ENCODE data around the gene SCFD2. TPM values are rescaled to one million over a fixed set of nuclear protein-coding genes. Genes with fewer than 3 reads are reported as not detected.
"Not testable (repeated sequence)": the region's sequence is repeated elsewhere in the genome, so short reads cannot be mapped to it uniquely, and the experiment has no call there.

The SCFD2 gene
- polyA plus RNA-seq, 4 donors: 13.3 to 14.3 (median 13.4) TPM

DNA sequence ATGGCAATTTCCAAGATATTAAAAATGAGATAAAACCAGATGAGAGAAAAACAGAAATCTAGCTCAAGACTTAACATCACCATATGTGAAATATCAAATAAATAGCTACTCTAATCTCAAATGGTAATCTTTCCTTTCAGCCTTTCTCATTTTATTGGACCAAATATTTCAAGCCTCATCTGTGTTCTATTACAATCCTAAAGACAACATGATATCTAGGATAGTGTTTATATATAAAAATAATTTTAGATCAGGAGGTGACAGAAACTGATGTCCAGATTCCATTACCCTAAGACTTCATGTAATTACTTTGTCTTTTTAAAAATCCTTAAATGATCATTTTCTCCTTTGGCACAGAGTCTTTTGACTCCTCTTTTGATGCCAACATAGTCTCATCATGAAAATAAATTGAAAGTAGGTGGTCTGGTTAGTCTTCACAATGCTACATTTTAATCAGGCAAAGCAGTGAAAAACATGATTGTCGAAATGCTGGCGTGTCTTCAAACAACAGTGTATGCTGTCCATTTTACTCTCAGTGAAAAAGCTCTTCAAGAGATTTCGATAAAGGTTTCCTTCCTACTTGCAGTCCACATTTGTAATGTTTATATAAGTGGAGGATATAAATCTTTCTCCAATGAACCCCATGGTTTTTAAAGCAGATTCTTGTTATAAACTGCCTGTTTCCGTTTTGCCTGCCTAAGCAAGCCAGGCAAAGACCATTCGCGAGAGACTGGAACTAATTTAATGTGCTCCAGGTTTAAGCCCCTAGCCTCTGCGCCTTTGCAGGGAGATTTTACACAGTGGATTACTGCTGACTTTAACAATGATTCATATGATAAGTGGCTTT is 169.8 kb downstream of the SCFD2 start:
- no peak for DNase-seq (ENCODE audit: low read depth in 4 of 4, low spot score in 3 of 4)

DNA sequence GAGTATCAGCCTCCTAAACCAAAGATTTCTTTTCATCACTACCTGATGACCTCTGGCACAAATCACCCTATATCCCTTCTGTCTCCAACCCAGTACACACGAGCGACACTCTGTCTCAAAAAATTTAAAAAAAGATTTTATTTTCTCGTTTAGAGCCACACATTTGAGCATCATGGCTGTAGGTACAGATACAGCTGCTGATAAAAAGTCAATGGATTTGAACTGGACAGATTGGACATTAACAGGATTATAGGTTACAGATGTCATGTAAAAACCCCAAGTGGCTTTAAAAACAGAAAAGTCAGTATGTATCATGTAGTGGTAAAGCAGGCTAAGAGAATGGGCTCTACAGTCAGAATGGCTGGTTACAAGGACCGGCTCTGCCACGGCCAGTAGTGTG is 171.1 kb downstream of the SCFD2 start:
- DNase-seq (ENCODE audit: low read depth in 4 of 4, low spot score in 3 of 4): no peak

DNA sequence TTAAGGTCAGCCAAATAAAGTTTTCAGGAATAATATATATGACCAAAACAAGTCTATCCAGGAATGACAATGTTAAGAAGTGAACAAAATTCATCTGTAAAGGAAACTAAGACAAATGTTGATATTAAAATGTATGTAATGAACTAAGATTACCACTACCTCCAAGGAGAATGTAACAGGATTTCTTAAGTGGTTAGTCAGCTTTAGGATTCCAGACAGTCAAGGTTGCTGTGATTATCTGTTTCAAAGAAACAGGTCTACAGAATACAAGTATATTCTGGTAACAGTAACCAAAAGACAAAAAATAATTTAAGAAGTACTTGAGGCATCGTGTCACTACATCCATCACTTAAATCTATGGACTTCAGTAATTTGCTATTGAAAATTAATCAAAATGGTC is 172.8 kb downstream of the SCFD2 start:
- no peak for DNase-seq (ENCODE audit: low read depth in 4 of 4, low spot score in 3 of 4)

DNA sequence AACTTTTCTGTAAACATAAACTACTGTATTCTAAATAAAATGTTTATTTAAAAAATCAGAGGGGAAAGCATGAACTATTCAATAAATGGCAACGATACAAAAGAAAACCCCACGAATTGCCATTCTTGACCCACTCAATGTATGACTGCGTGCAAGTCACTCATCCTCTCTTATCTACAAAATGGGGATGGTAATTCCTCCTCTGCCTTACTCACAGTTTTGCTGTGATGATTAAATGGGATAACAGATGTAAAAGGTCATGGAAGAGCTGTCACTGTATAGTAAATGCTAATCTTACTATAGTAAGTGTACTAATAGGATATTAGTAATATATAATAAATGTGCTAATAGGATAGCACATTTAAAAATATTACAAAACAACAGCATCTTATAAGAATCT is 173.4 kb downstream of the SCFD2 start:
- DNase-seq (ENCODE audit: low read depth in 4 of 4, low spot score in 3 of 4): no peak

DNA sequence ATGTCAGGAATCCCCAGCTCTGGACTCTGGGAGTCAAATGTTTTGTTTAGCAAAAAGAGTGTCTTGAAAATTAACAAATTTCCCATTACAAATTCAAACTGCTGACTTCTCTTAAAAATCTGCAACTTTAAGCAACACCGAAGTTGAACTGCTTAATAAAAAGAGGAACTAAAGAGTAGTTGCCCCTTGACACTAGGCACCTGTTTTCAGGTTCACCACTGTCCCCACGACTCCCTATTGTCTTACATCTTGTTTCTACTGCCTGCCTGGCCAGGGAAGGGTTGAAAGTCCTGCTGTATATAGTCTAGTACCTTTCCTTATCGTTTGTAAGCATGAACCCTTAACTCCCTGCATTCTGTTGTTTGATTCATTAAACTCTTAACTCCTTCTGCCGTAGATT is 173.9 kb downstream of the SCFD2 start:
- no peak for DNase-seq (ENCODE audit: low read depth in 4 of 4, low spot score in 3 of 4)

DNA sequence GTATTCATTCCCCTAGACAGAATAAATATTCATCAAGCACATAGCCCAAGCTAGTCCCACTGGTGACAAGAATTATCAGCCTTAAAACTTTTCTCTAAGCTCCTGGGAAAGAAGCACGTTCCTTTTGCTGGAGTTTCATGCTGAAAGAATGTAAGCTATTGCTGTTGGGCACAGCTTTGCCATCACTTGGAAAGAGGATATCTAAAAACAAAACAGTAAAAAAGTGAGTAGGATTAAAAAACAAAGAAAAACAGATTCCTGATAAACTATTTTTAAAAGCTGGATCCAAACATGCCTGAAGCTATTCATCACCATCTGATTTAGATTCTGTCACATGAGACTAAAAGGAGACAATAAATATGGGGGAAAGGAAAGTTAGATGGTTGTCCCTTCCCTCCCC is 176.8 kb downstream of the SCFD2 start:
- no peak for DNase-seq (ENCODE audit: low read depth in 4 of 4, low spot score in 3 of 4)

DNA sequence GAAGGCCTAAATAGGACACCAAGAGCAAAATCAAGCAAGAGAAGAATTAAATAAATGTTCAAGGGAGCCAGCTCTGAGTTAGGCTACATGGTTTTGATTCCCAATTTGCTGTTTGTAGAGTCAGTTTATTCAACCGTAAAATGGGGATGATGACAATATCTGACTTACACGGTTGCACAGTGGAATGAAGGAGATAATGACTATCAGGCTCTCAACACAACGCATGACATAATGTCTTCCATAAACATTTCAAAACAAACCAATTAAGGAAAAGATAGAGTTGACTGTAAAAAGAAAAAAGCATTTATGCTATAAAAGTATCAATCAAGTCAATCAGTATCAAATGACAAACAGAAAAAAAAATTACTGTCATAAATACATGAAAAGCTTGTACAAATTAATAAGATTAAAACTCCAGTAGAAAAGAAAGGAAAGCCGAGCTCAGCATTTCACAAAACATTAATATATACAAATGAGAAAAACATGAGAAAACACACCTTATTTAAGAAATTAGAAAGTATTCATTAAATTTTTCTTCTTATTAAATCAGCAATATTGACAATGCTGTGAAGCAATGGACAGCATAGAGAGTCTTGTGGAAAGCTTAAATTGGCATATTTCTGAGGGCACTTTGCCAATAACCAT is 179.0 kb downstream of the SCFD2 start:
- no peak for DNase-seq (ENCODE audit: low read depth in 4 of 4, low spot score in 3 of 4)

DNA sequence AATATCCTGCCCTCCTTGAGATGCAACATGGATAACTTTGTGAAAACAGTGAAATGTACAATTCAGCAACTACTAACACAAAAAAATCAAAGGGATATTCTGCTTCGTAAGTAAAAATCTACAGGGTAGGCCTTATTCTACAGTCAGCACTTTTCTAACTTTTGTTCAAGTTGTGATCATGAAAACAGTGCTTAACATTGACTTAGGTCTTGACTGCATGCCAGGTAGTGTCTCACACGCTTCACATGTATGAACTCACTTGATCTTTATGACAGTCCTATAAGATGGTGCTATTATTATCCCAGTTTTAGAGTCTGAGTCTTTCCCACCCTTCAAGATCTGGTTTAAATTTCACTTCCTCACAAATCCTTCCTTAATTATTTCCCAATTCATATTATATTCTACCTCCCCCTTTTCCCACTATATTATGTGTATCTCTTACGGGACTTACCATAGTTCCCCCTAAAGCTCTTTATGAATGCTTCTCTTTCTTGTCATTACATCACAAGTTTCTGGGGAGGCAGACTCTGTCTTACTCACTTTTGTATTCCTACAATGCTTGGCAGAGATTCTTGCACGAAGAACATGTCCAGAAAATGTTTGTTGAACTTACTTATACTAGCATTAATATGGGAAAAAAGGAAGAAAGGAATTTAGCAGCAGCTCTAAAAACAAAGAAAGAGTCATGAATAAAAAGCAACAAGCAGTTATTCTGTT is 179.8 kb downstream of the SCFD2 start:
- DNase-seq (ENCODE audit: low read depth in 4 of 4, low spot score in 3 of 4): no peak

DNA sequence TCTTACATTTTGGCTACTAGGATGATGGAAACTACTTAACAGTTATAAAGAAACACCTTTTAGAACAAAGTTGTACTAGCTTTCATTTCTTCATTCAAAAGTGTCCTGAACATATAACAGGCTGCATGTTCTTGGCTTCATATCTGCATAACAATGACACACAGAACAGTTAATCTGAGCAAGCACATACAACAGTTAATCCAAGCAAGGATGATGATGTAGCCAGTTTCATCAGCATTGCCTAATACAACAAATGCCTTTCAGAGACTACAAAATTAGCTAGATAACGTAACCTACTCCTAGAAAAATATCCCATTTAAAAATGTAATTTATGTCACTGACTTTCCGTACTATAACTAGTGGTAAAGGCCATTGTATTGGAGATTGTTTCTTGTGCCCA is 182.1 kb downstream of the SCFD2 start:
- DNase-seq (ENCODE audit: low read depth in 4 of 4, low spot score in 3 of 4): no peak

DNA sequence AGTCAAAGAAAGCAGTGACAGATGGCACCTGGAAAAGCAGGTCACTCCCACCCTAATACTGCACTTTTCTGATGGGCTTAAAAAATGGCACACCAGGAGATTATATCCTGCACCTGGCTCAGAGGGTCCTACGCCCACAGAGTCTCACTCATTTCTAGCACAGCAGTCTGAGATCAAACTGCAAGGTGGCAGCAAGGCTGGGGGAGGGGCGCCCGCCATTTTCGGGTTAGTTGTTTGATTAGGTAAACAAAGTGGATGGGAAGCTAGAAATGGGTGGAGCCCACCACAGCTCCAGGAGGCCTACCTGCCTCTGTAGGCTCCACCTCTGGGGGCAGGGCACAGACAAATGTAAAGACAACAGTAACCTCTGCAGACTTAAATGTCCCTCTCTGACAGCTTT is 188.1 kb downstream of the SCFD2 start:
- DNase-seq (ENCODE audit: low read depth in 4 of 4, low spot score in 3 of 4): not testable (repeated sequence)

DNA sequence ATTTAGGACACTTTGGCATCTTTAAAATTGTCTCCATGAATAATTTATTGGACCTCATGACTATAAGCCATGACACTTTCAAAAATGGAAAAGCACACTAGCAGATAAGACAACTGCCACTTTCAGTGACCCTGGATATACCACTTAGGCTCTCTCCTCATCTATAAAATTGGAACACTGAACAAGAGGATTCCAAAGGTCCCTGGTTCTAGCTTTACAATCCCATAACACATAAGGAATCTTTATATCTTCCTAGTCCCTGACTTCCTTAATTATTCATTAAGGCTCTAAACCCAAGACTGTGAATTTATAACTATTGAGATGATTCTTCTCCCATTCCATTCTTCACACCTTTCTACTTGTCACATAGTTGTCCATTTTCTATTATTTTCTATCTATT is 190.2 kb downstream of the SCFD2 start:
- no peak for DNase-seq (ENCODE audit: low read depth in 4 of 4, low spot score in 3 of 4)

DNA sequence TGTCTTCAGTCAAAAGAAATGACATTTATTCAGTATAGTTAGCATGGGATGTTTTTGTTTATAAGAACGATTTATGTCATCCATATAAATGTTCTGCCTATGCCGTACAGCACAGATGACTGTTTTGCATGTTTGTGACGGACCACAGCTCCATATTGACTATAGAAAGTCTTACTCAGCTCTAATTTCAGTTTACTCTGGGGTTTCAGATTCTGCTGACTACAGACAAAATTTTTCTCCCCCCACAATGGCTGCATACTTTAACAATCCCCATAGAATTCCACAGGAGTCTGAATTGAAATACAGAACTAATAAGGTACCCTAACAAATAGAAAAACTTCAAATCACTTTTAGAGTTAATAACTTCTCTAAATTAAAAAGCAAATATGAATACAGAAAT is 191.0 kb downstream of the SCFD2 start:
- DNase-seq (ENCODE audit: low read depth in 4 of 4, low spot score in 3 of 4): no peak

DNA sequence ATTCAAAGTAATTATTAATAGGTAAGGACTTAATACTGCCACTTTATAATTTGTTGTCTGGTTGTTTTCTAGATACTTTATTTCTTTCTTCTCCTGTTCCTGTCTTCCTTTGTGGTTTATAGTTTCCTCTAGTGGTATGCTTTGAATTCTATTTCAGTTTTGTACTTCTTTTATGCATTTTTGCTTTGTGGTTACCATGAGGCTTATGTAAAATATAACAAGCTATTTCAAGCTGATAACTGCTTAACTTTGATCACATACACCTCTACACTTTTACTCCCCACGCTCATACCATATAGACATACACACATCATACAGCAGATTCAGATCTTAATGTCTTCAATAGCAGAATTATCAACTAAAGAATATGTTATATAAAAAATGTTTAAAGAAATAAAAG is 192.3 kb downstream of the SCFD2 start:
- DNase-seq (ENCODE audit: low read depth in 4 of 4, low spot score in 3 of 4): no peak

DNA sequence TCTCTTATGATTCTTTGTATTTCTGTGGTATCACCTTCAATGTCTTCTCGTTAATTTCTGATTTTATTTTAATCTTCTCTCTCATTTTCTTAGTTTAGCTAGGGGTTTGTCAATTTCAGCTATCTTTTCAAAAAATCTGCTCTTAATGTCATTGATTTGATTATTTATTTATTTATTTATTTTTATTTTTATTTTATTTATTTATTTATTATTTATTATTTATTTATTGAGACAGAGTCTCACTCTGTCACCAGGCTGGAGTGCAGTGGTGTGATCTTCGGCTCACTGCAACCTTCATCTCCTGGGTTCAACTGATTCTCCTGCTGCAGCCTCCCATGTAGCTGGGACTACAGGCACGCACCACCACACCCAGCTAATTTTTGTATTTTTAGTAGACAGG is 194.1 kb downstream of the SCFD2 start:
- no peak for DNase-seq (ENCODE audit: low read depth in 4 of 4, low spot score in 3 of 4)

DNA sequence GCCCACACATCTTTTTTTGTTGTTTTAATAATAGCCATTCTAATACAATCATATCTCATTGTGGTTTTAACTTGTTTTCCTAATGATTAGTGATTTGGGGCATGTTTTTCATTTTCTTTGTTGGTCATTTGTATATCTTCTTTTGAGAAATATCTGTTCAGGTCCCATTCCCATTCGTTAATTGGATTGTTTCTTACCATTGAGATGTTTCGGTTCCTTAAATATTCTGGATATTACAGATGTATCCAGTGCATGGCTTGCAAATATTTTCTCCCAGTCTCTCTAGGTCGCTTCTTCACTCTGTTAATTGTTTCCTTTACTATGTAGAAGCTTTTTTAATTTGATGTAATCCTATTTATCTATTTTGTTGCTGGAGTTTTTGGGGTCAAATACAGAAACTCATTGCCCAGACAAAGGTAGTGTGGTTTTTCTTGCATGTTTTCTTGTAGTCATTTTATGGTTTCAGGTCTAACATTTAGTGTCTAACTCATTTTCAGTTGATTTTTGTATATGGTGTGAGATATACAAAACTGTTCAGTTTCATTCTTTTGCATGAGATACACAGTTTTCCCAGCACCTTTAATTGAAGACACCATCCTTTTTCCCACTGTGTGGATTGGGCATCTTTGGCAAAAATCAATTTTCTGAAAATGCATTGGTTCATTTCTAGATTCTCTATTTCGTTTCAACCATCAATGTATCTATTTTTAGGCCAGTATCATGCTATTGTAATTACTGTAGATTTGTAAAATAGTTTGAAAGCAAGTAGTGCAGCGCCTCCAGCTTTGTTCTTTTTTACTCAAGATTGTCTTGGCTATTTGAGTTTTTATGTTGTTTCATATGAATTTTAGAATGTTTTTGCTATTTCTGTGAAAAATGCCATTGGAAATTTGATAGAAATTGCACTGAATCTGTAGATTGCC is 195.9 kb downstream of the SCFD2 start:
- DNase-seq (ENCODE audit: low read depth in 4 of 4, low spot score in 3 of 4): no peak

DNA sequence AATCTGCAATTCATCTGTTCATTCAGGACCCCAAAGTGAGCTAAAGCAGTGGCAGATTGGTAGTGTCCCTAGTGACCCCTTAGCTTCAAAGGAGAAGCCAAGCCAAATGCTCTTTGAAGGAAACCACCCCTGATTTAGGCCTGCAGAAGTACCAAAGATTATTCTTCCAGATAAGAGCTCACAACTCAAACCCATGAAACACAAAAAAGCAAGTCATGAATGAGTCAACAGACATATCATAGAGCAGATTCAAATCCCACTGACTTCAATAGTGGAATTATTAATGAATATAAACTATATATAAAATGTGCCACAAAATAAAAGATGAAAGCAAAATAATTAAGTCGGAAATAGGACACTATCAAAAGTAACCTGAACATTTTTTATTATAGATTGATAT is 197.6 kb downstream of the SCFD2 start:
- no peak for DNase-seq (ENCODE audit: low read depth in 4 of 4, low spot score in 3 of 4)

DNA sequence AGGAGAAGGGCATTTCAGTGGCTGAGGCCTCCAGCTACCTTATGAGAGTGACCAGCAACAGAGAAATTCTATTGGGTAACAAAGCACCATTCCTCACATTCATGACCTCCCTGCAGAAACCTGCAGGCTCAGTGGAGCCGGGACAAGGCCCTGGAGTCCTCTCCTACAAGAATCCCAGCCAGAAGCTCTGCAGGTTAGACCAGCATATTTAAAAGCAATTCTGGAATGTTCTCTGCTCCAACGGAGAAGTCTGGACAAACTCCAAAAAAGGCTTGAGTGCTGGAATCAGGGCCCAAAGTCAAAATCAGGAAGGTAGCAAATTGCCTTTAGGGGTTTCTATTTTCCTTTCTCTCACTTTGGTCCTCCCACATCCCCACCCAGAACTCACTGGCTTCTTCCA is 202.9 kb downstream of the SCFD2 start:
- DNase-seq (ENCODE audit: low read depth in 4 of 4, low spot score in 3 of 4): no peak

DNA sequence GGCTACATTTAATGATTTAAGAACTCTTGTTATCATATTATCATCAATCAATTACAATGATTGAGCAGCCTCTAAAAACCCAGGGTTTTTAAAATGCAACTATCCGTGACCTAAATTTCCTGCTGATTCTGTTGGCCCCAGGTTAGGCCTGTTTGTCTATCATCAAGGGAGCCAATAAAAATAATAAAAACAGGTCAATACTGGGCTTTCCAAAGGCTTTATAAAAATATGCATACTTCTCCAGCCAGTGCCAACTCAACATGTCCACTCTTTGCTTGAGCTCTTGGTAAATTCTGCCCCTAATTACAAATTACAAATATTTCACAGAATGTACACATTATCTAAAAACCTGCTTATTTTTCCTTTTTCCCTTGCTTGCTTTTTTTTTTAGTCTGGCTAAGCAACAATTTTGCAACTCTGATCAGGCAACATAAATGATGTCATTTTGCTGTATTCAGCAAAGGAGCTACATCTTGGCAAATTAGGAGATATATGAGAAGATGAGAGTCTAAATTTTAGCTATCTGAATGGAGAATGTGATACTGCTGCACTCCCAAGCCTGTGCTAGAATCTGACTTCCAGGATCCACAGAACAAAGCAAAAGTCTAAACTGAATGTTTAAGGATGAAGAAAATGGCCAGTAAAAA is 204.0 kb downstream of the SCFD2 start:
- DNase-seq (ENCODE audit: low read depth in 4 of 4, low spot score in 3 of 4): no peak

DNA sequence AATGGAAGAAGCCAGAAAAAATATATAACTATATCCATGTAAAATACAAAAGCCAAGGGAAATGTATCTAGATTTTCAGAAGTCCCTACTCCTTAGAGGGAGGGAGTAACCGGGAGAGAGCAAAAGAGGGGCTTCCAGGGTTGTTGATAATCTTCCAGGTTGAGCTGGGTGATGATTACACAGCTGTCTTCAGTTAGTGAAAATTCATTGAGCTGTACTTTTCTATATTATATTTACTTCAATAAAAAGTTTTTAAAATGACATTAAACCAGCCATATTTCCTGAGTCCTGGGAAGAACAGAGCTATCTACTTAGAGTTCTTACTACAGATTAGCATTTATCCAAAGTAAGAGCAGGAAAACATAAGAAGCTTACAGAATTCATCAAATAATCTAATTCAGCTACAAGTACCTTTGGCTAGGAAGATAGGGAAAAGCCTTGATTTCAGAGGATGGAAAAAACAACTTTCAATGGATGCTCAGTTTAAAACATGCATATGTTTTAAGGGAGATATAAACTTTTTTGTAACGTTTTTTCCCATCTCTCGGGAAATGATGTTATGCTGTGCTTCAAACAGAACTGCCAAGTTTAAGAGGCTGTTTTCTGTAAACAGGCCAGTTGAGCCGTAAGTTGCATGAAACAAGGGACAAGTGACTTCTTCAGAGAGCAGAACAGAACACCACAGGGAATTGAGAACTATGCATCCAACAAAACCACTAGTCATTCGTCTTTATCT is 204.6 kb downstream of the SCFD2 start:
- no peak for DNase-seq (ENCODE audit: low read depth in 4 of 4, low spot score in 3 of 4)

Measured in right renal pelvis (tissue), 4 donors.